Karpas-422 (cell line): Measurements from ENCODE around the gene CTAGE9. TPM values are rescaled to one million over a fixed set of nuclear protein-coding genes. Genes with fewer than 3 reads are reported as not detected.
"Not testable (repeated sequence)": the region's sequence is repeated elsewhere in the genome, so short reads cannot be mapped to it uniquely, and the experiment has no call there.

Experiments
- DNase-seq: peaks from one replicate; pipeline ENCODE4 v3.0.0-alpha.2; 2015
- H2AFZ ChIP-seq: fragments of 200-600 bp; sonication (generic); 2 replicates; pipeline ENCODE4 v1.6.1; 2014; ENCODE audit warnings: antibody characterized with exemption, low read length, mixed read lengths
- H3K27ac ChIP-seq: fragments of 200-600 bp; sonication (generic); 2 replicates; pipeline ENCODE4 v1.5.1; 2014; ENCODE audit warnings: mild to moderate bottlenecking, low read length, moderate library complexity
- H3K27me3 ChIP-seq: fragments of 200-600 bp; sonication (generic); 2 replicates; pipeline ENCODE4 v1.6.1; 2014; ENCODE audit warnings: low read length, mixed read lengths
- H3K36me3 ChIP-seq: fragments of 200-600 bp; sonication (generic); 2 replicates; pipeline ENCODE4 v1.6.1; 2014; ENCODE audit warnings: low read length, mixed read lengths; ENCODE audit not compliant: insufficient read depth
- H3K4me1 ChIP-seq: fragments of 200-600 bp; sonication (generic); 2 replicates; pipeline ENCODE4 v1.6.1; 2014; ENCODE audit warnings: mild to moderate bottlenecking, low read length, mixed read lengths
- H3K4me2 ChIP-seq: fragments of 200-600 bp; sonication (generic); 2 replicates; pipeline ENCODE4 v1.6.1; 2014; ENCODE audit warnings: low read length, low read depth, mild to moderate bottlenecking; ENCODE audit not compliant: poor library complexity, severe bottlenecking
- H3K4me3 ChIP-seq: fragments of 200-600 bp; sonication (generic); 2 replicates; pipeline ENCODE4 v1.5.1; 2014; ENCODE audit warnings: mild to moderate bottlenecking, antibody characterized with exemption, low read length, mixed read lengths
- H3K79me2 ChIP-seq: fragments of 200-600 bp; sonication (generic); 2 replicates; pipeline ENCODE4 v1.6.1; 2014; ENCODE audit warnings: mild to moderate bottlenecking, low read length, mixed read lengths
- H3K9ac ChIP-seq: fragments of 200-600 bp; sonication (generic); 2 replicates; pipeline ENCODE4 v1.6.0; 2014; ENCODE audit warnings: low read length
- H3K9me2 ChIP-seq: fragments of 200-600 bp; sonication (generic), shearing (Covaris generic); replicated peaks from 2 replicates; pipeline ENCODE4 v1.6.0; 2014; ENCODE audit warnings: mild to moderate bottlenecking, low read length, moderate library complexity; ENCODE audit not compliant: insufficient read depth
- H3K9me3 ChIP-seq: fragments of 300-700, 200-600 bp; sonication (generic); 2 replicates; pipeline ENCODE4 v1.6.1; 2014; ENCODE audit warnings: low read length, mixed read lengths
- H4K20me1 ChIP-seq: fragments of 200-600 bp; sonication (generic); 2 replicates; pipeline ENCODE4 v1.6.1; 2014; ENCODE audit warnings: mild to moderate bottlenecking, antibody characterized with exemption, low read length, low read depth; ENCODE audit not compliant: insufficient read depth
- total RNA-seq: library from RNA; depleted of rRNA; stranded (reverse); fragments of >200 nt; shearing (Covaris generic); gene quantifications from 2 replicates; pipeline ENCODE4 v1.2.3, GENCODE V29; 2014; ENCODE audit warnings: low replicate concordance; rRNA removed

The CTAGE9 gene, protein sequence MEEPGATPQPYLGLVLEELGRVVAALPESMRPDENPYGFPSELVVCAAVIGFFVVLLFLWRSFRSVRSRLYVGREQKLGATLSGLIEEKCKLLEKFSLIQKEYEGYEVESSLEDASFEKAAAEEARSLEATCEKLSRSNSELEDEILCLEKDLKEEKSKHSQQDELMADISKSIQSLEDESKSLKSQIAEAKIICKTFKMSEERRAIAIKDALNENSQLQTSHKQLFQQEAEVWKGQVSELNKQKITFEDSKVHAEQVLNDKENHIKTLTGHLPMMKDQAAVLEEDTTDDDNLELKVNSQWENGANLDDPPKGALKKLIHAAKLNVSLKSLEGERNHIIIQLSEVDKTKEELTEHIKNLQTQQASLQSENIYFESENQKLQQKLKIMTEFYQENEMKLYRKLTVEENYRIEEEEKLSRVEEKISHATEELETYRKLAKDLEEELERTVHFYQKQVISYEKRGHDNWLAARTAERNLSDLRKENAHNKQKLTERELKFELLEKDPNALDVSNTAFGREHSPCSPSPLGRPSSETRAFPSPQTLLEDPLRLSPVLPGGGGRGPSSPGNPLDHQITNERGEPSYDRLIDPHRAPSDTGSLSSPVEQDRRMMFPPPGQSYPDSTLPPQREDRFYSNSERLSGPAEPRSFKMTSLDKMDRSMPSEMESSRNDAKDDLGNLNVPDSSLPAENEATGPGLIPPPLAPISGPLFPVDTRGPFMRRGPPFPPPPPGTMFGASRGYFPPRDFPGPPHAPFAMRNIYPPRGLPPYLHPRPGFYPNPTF
- not detected in 2 replicates for total RNA-seq

DNA sequence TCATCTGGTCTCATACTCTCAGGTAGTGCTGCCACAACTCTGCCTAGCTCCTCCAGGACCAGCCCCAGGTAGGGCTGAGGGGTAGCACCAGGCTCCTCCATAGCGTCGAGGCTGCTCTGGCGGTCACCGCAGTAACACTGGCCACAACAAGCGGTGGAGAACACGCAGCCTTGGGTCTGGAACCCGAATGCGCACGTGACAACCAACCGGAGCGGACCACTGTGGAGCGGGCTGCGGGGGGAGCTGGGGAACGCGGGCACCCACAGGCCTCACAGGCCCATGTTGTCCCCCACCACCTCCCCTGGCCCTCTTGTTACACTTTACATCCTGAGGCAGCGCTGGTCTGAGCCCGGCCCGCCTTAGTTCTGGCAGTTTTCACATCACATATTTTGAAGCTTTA, at the start of gene CTAGE9:
CTAGE9 (minus strand) TSS at position 101 of the 400 bp plus-strand sequence; CDS start at position 101, 0 bp downstream.
- H3K4me2 ChIP-seq, H3K36me3 ChIP-seq, H3K79me2 ChIP-seq, DNase-seq, H4K20me1 ChIP-seq, H3K4me1 ChIP-seq, H3K27ac ChIP-seq, H3K9ac ChIP-seq, H2AFZ ChIP-seq, H3K27me3 ChIP-seq, H3K9me2 ChIP-seq, H3K9me3 ChIP-seq, H3K4me3 ChIP-seq: not testable (repeated sequence)

DNA sequence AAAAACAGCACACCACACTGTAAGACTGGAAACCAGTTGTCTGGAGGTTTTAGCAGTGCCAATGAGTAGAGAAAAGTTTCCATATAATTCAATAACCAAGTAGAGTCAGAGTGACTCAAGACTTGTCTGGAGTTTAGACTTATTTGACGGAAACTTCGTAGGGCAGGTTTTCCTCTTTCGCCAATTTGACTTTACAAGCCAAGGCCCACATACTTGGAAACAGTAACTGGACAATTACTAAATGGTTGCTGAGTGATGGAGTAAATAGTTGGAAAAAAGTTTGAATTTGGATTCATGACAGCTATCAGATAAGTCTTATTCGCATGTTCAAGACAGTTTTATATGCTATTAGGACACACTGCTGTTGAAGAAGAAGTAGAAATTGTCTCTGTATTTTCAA, 48.1 kb upstream of the CTAGE9 start:
- Histone ChIP-seq H3K4me2 (no peak overlapping the region), H3K27ac (no peak overlapping the region), H4K20me1 (no peaks in the 10 kb centered on the region), H3K4me3 (no peak overlapping the region), H3K9me3 (no peaks in the 10 kb centered on the region), H3K4me1 (no peaks in the 10 kb centered on the region), H2AFZ (no peak overlapping the region), H3K79me2 (no peaks in the 10 kb centered on the region), H3K9me2 (no peaks in the 10 kb centered on the region), H3K9ac (no peak overlapping the region), H3K27me3 (no peaks in the 10 kb centered on the region), H3K36me3 (no peaks in the 10 kb centered on the region)
- DNase-seq: no peak

DNA sequence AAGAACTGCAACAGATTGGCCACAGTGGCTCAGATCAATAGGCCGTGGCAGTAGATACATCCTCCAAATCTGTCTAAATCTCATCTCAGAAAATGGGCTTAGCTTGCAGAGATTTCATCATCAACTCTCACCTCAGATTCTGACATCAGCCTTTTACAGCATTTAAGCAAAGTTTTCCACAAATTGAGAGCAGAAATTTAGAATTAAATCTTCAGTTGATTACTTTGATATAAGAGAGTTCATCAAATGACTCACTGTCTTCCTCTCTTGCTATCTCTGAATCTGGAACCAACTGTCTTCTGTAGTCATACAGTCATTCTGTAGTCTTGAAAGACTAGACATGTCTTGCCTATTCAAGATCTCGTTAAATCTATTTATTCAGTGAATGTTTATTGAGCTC, 45.2 kb upstream of the CTAGE9 start:
- Histone ChIP-seq H2AFZ (no peak overlapping the region), H3K9me3 (no peaks in the 10 kb centered on the region; the same call in 1 of the 2 replicates), H3K79me2 (no peaks in the 10 kb centered on the region), H3K4me1 (no peaks in the 10 kb centered on the region), H4K20me1 (no peaks in the 10 kb centered on the region), H3K9me2 (no peaks in the 10 kb centered on the region), H3K36me3 (no peaks in the 10 kb centered on the region), H3K27ac (no peak overlapping the region), H3K27me3 (no peaks in the 10 kb centered on the region), H3K4me2 (no peak overlapping the region), H3K4me3 (no peak overlapping the region), H3K9ac (no peak overlapping the region)
- DNase-seq: no peak

DNA sequence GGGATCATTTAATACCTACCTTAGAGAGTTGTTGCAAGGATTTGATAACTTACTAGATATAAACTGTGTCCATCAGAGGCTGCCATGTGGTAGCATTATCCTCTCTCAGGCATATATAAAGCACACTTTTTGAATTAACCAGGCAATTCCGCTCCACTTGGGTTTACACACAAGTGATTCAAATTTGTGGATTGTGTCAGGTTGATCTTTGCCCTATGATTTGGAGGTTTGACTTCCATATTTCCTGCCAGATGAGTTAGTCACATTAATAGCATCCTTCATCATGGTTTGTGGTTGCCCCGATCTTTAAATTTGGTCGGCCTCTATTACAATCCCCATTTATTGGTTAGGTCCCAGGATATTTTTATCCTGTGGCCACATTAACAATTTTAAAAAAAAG, 44.8 kb upstream of the CTAGE9 start:
- no peaks in the 10 kb centered on the region for H3K27me3 ChIP-seq
- no peak overlapping the region for H3K4me3 ChIP-seq
- H3K9ac ChIP-seq: no peak overlapping the region
- no peaks in the 10 kb centered on the region for H3K79me2 ChIP-seq
- no peaks in the 10 kb centered on the region for H3K36me3 ChIP-seq
- no peaks in the 10 kb centered on the region for H4K20me1 ChIP-seq
- H3K9me2 ChIP-seq: no peaks in the 10 kb centered on the region
- no peaks in the 10 kb centered on the region; the same call in 1 of the 2 replicates for H3K9me3 ChIP-seq
- no peaks in the 10 kb centered on the region for H3K4me1 ChIP-seq
- H3K27ac ChIP-seq: no peak overlapping the region
- no peak for DNase-seq
- no peak overlapping the region for H3K4me2 ChIP-seq
- H2AFZ ChIP-seq: no peak overlapping the region

DNA sequence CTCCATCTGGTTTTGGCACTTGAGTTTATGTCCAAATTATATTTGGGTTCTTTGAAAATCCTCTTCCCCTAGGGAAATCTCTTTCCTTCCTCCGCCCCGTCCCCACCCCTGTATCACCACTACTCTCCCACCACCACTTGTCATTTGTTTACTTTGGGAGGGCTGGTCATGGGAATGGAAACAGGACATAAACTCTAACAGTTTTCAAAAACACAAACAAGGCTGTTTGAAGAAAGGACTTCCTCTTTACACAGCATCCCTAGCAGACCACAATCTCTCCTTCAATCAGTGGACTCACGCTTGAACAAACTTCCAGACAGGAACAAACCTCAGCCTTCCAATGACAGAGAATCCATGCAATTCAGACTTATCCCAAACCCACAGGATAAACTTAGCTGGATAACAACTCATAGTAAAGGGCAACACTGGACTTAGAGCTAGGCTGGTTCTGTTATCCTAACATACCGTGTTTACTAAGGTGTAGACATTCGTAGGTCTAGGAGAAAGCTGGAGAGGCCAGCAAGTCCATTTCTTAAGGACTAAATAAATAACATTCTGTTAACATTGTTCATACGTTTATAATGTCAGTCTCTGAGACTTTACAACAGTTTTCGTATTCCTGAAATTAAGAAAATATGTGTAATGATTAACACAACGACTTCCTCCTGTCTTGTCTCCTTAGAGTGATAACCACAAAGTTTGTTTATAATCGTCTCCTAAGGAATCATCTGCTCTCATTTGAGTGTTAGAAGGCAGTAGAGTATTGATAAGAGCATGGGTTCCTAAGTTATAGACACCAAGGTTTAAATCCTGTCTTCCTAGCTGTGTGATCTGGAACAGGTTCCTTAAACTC, 44.1 kb upstream of the CTAGE9 start:
- Histone ChIP-seq H3K27ac (no peak overlapping the region), H3K9me3 (no peaks in the 10 kb centered on the region; the same call in 1 of the 2 replicates), H3K4me1 (no peaks in the 10 kb centered on the region), H3K4me2 (no peak overlapping the region), H3K79me2 (no peaks in the 10 kb centered on the region), H4K20me1 (no peaks in the 10 kb centered on the region), H3K4me3 (no peak overlapping the region), H2AFZ (no peak overlapping the region), H3K27me3 (no peaks in the 10 kb centered on the region), H3K36me3 (no peaks in the 10 kb centered on the region), H3K9ac (no peak overlapping the region), H3K9me2 (no peaks in the 10 kb centered on the region)
- DNase-seq: no peak

DNA sequence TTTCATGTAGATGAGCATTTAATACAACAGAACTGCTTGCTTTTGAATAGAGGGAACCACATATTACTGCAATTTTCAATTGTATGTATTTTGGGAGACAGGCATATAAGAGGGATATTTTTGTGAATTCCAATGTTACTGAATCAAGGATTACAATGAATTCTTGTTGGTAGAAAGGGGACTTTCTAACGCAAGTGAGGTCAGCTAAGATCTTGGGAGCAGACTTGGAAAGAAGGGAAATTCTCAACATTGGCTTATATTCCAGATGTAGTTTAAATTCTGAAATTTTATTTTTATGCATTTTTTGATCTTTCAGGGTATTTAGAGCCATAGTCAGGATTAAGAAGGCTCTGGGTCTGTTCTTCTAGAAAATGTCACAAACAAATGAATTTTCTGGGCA, 43.3 kb upstream of the CTAGE9 start:
- Histone ChIP-seq H3K27me3 (no peaks in the 10 kb centered on the region), H4K20me1 (no peaks in the 10 kb centered on the region), H3K27ac (no peak overlapping the region), H3K4me2 (no peak overlapping the region), H3K9ac (no peak overlapping the region), H2AFZ (no peak overlapping the region), H3K36me3 (no peaks in the 10 kb centered on the region), H3K4me3 (no peak overlapping the region), H3K9me3 (no peaks in the 10 kb centered on the region; the same call in 1 of the 2 replicates), H3K4me1 (no peaks in the 10 kb centered on the region), H3K79me2 (no peaks in the 10 kb centered on the region), H3K9me2 (no peaks in the 10 kb centered on the region)
- no peak for DNase-seq

DNA sequence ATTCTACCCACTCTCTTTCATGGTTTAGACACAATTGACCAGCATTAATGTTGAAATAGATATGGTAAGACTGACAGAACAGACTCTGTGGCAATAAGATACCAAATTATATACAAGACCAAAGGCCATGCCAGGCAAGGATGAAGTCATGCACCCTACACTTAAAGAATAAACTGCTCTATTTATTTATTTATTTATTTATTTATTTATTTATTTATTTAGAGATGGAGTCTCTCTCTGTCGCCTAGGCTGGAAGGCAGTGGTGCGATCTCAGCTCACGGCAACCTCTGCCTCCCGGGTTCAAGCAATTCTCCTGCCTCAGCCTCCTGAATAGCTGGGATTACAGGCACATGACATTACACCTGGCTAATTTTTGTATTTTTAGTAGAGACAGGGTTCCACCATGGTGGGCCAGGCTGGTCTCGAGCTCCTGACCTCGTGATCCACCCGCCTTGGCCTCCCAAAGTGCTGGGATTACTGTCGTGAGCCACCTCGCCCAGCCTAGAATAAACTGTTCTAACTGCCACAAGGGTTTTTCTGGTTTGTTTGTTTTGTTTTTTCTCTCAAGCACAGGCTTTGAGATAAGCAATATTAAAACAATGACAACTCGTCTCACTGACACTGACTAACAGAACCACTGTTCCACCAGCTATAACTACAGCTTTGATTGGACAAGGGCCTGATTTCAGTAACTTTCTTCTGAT, 40.3 kb upstream of the CTAGE9 start:
- not testable (repeated sequence) for H3K4me2 ChIP-seq, H3K9me2 ChIP-seq, H2AFZ ChIP-seq, H3K27me3 ChIP-seq, DNase-seq, H3K4me3 ChIP-seq, H4K20me1 ChIP-seq, H3K4me1 ChIP-seq, H3K9me3 ChIP-seq, H3K9ac ChIP-seq, H3K36me3 ChIP-seq, H3K27ac ChIP-seq, H3K79me2 ChIP-seq
